Stimulated activated CD4-positive, alpha-beta T cell treated with anti-CD3 and anti-CD28 coated beads, Interleukin-4, amount 100 ng/mL, for 24 hours (primary cell): ENCODE results near the gene MYOZ1.

Experiments
- DNase-seq: peaks from one replicate; pipeline ENCODE4 v3.0.0-alpha.2; 2020

MYOZ1 gene

DNA sequence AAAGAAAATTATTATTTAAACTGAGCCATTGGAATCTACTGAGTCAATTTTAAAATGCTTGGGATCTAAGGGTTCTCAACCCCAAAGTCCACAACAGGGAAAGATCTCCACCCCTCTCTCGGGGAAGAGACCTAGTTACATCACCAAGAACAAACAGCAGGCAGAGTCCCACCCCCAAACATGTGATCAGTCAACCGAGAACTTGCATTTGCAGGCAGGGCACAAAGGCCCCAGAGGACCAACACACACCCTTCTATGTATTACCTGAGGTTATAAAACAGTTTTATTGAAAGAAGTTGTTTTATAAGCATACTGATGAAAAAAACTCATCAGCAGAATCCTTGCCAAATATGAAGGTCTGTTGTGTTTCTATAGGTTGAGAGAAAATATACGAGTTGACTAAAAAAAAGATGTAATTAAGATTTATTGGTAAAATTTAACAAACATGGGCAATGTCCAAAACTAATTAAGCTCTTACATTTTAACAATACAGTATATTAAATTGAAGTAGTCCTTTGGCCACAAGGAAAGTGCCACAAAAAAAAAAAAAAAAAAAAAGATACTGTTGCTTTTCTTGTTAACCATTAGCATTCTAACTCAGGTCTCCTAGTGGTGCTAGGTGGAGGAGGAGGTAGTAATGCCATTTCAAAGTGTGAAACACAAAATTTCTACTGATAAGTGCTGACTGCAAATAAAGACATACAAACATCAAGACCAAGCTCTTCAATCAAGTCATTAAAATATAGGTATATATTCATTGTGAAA, 49.2 kb downstream of the MYOZ1 start:
- no peak for DNase-seq

DNA sequence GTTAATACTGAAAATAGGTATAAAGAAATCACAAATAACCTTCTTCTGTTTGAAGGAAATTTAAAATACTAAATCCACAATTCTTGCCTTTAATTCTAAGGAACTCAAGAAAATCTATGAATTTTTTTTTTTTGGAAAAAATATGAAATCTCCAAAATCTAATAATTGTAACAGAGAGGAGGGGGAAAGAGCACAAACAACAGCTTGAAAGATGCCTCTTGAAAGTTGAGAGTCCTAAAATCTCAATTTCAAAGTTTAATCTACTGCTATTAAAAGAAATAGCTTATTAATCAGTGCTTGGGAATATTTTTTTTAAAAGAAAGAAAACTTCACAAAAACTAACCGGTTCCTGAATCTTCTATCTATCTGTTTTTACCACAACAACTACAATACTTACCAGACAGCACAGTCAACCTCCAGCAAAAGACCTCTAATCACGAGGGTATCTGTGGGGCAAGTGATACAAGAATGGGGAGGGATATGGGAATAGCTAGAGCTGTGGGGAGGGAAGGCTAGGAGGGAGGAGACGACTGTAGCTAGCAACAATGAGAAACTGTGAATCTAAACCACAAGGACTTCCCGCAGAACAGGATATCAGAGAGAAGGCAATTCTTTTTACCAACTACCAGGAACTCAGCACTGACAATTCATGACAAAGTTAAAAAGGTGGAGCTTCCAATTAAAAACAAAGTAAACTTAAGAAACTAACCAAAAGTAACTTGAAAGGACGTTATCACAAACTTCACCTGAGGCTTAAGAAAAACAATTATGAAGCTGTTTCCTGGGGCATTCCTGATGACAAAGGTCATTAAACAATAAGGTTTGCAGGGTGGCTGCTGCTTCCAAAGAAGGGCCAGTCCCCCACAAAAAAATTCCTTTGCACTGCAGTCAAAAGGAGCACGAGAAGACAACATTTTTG, 50.1 kb downstream of the MYOZ1 start, which contains the start of gene USP54:
Gene USP54, minus strand, starts transcription at position 462 of the 919 bp plus-strand sequence. CDS start 15,684 bp downstream, outside the sequence.
- DNase-seq: no peak

- no peak for DNase-seq
Measured at GRCh38 chr10:73589563-73590126, 51.6 kb downstream of the MYOZ1 start.

DNA sequence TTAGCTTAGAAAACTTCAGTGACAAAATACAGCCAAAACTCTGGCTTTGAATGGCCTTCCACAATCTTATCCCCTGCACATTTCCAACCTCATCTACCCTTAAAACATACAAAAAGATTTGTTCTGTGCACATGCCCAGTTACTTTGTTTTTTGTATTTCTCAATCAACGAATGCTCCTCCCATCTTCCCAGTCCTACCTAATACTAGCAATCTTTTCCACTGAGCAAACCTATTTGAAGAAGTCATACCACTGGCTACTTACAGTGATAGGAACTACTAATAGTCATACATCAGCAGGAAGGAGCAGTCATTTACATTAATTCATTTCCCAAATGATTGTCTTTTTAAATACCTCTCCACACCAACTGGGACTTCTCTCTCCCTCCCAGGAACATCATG, 52.6 kb downstream of the MYOZ1 start:
- DNase-seq: no peak

DNA sequence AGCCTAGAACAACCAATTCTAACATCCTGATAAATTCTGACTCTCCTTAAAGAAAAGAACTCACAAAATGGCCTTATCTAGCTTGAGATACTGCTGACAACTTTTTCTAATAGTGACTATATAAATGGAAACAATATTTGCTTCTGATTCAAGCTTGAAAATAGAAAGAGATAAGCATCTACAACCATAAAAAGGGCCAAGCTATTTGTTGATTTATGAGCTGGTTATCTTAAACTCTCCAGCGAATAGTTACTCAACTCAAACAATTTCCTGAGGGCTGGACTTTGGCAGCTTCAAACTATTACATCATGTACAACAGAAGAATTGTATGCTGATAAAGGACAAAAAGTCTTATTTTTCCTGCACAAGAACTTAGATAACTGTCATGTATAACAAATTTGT, 54.7 kb downstream of the MYOZ1 start:
- no peak for DNase-seq

GRCh38 chr10:73585327-73585726, 55.9 kb downstream of the MYOZ1 start:
- DNase-seq: no peak

GRCh38 chr10:73584737-73585136, 56.5 kb downstream of the MYOZ1 start:
- no peak for DNase-seq

DNA sequence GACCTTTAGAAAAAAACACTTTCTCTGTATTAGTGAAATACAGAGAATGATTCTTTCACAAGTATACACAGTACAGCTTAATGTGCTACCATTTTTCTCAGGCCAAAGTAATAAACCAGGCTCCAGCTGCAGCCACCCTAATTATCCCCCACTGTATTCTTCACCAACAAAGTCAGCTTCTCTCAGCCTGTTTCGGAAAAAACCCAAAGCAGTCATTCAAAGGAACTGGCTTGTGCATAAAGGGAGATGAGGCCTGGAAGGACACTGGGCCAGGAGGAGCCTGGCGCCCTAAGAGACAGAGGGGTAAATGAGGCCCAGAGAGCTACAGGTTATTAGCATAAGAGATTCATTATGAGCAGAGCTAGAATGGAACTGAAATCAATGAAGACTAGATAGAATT, 59.4 kb downstream of the MYOZ1 start:
- DNase-seq: no peak
